KMS-11 (cell line): ENCODE results near the gene ITPR1.

Experiments
- H2AFZ ChIP-seq: fragments of 200-600 bp; sonication (generic); 2 replicates; pipeline ENCODE4 v1.6.1; 2016; ENCODE audit warnings: antibody characterized with exemption, mixed run types, low read depth
- H3K27ac ChIP-seq: fragments of 200-600 bp; sonication (generic); 2 replicates; pipeline ENCODE4 v1.6.1; 2016; ENCODE audit warnings: mild to moderate bottlenecking, mixed run types
- H3K27me3 ChIP-seq: fragments of 200-600 bp; sonication (generic); 2 replicates; pipeline ENCODE4 v1.6.1; 2017; ENCODE audit warnings: mild to moderate bottlenecking, low read depth, mixed run types, moderate library complexity; ENCODE audit not compliant: insufficient read depth
- H3K36me3 ChIP-seq: fragments of 200-600 bp; sonication (generic); 2 replicates; pipeline ENCODE4 v1.6.1; 2017; ENCODE audit warnings: mild to moderate bottlenecking, mixed run types; ENCODE audit not compliant: insufficient read depth
- H3K4me1 ChIP-seq: fragments of 200-600 bp; sonication (generic); 2 replicates; pipeline ENCODE4 v1.6.1; 2016; ENCODE audit warnings: mild to moderate bottlenecking, low read depth, mixed run types; ENCODE audit not compliant: poor library complexity, severe bottlenecking
- H3K4me2 ChIP-seq: fragments of 200-600 bp; sonication (generic); 2 replicates; pipeline ENCODE4 v1.7.0; 2016; ENCODE audit warnings: mild to moderate bottlenecking, mixed run types
- H3K4me3 ChIP-seq: fragments of 200-600 bp; sonication (generic); IDR thresholded peaks from 2 replicates; pipeline ENCODE4 v1.6.1; 2017; ENCODE audit warnings: low read depth, low read length, mixed read lengths; ENCODE audit not compliant: insufficient read depth
- H3K79me2 ChIP-seq: fragments of 200-600 bp; sonication (generic); 2 replicates; pipeline ENCODE4 v1.6.1; 2016; ENCODE audit warnings: low read depth, mixed run types; ENCODE audit not compliant: insufficient read depth
- H3K9ac ChIP-seq: fragments of 200-600 bp; sonication (generic); 2 replicates; pipeline ENCODE4 v1.6.1; 2016; ENCODE audit warnings: mild to moderate bottlenecking, mixed run types
- H4K20me1 ChIP-seq: fragments of 200-600 bp; sonication (generic); 2 replicates; pipeline ENCODE4 v1.6.1; 2016; ENCODE audit warnings: mild to moderate bottlenecking, mixed run types; ENCODE audit not compliant: insufficient read depth
- CTCF ChIP-seq: fragments of 200-600 bp; sonication (generic); conservative IDR thresholded peaks from 2 replicates; pipeline ENCODE4 v1.6.1; 2017; ENCODE audit warnings: low read depth, mild to moderate bottlenecking, antibody characterized with exemption, low read length, moderate library complexity, mixed read lengths

The ITPR1 gene

GRCh38 chr3:4749567-4750002 lies 256.4 kb downstream of the ITPR1 start:
- no peak overlapping the region for H2AFZ ChIP-seq
- H4K20me1 ChIP-seq, result no peaks in the 10 kb centered on the region
- no peak overlapping the region for H3K27ac ChIP-seq
- no peaks in the 10 kb centered on the region for H3K4me1 ChIP-seq
- no peaks in the 10 kb centered on the region for H3K79me2 ChIP-seq
- H3K4me3 ChIP-seq, result no peak overlapping the region
- TF ChIP-seq CTCF, result no peak
- no peak overlapping the region for H3K9ac ChIP-seq
- no peaks in the 10 kb centered on the region for H3K27me3 ChIP-seq
- no peaks in the 10 kb centered on the region for H3K36me3 ChIP-seq
- H3K4me2 ChIP-seq, result no peak overlapping the region

DNA sequence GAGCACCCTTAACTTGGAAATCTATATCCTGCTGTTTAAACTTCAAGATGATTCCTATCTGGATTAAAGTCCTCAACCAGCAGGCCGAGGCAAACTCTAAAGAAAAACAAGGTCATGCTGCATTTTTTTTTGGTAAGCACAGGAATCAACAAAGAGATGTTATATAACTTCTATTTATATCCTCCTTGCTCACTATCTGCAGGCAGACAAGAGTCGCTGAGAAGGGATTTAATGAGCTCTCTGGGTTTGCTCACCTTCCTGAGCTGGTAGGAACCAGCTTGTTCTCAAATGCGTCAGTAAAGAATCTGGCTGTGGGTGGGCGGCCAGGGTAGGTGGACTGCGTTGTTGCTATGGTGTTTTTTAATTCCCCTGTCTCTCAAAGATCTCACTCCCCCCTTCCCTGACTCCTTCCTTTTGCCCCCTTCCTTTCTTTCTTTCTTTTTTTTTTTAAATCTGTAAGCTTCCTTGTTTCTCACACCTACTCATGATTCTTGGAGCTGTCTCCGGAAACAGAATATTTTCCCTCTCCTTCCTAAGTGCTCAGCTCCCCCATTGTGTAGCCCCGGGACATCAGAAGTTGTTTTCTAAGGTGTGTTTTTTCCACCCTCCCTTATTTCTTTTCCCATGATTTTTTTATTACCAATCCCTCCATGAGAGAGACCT lies 257.3 kb downstream of the ITPR1 start:
- no peak overlapping the region for H3K4me2 ChIP-seq
- no peaks in the 10 kb centered on the region for H3K27me3 ChIP-seq
- H3K9ac ChIP-seq, result no peak overlapping the region
- TF ChIP-seq CTCF, result no peak
- no peaks in the 10 kb centered on the region for H3K4me1 ChIP-seq
- H3K79me2 ChIP-seq, result no peaks in the 10 kb centered on the region
- no peak overlapping the region for H3K4me3 ChIP-seq
- H4K20me1 ChIP-seq, result no peaks in the 10 kb centered on the region
- no peaks in the 10 kb centered on the region for H3K36me3 ChIP-seq
- H2AFZ ChIP-seq, result no peak overlapping the region
- no peak overlapping the region for H3K27ac ChIP-seq

DNA sequence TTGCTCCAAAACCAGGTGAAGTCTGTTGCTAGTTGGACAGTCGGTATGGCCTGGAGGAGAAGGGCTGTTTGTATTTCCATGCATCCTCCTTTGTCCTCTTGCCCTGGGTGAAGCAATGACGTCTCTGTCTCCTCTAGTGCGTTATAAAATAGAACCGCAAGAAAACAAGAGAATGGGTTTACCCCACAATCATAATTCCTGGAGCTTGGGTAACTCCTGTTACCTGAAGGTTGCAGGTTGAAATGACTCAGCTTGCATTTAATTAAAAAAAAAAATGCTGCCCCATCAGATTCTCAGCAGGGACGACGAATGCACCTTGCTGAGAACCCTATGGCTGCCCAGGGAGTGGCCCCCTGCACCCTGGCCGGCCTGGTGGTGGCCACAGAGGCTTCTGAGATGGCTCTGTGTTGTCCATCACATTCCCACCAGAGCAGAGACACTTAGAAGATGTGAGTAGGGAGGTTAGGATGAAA lies 257.9 kb downstream of the ITPR1 start:
- Histone ChIP-seq H2AFZ (no peak overlapping the region), H3K4me1 (no peaks in the 10 kb centered on the region), H3K4me3 (no peak overlapping the region), H3K27ac (no peak overlapping the region), H3K4me2 (no peak overlapping the region), H4K20me1 (no peaks in the 10 kb centered on the region), H3K36me3 (no peaks in the 10 kb centered on the region), H3K9ac (no peak overlapping the region), H3K79me2 (no peaks in the 10 kb centered on the region), H3K27me3 (no peaks in the 10 kb centered on the region)
- TF ChIP-seq CTCF, result no peak

- no peaks in the 10 kb centered on the region for H3K79me2 ChIP-seq
- no peak overlapping the region for H3K4me2 ChIP-seq
- H3K36me3 ChIP-seq, result no peaks in the 10 kb centered on the region
- no peaks in the 10 kb centered on the region for H4K20me1 ChIP-seq
- no peaks in the 10 kb centered on the region for H3K4me1 ChIP-seq
- TF ChIP-seq CTCF, result no peak
- no peak overlapping the region for H2AFZ ChIP-seq
- no peak overlapping the region for H3K9ac ChIP-seq
- no peaks in the 10 kb centered on the region for H3K27me3 ChIP-seq
- no peak overlapping the region for H3K4me3 ChIP-seq
- H3K27ac ChIP-seq, result no peak overlapping the region
These were observed 258.5 kb downstream of the ITPR1 start for GRCh38 chr3:4751502-4752101.
